GM12878 (cell line): ENCODE measurements around the gene SLC39A11. TPM values are rescaled to one million over a fixed set of nuclear protein-coding genes. Genes with fewer than 3 reads are reported as not detected.

ENCODE experiments used
- ATAC-seq: fragments of 200-7000 bp; cut with Tn5 transposase; 3 replicates; pipeline ENCODE4 v1.9.1; 2020; ENCODE audit warnings: mild to moderate bottlenecking, moderate library complexity
- BruUV-seq: library from RNA; stranded (reverse); fragments of 400-500 nt; replicated peaks from 2 replicates; lab custom pipeline; 2021; lab: Mats Ljungman, UMichigan
- CTCF ChIA-PET: fragments of 300-600 bp; sonication (Branson Sonifier 250); formaldehyde crosslinking; extraction: SDS; loops from one replicate; lab custom pipeline; 2021; ENCODE audit warnings: inconsistent platforms; lab: Yijun Ruan, JAX
- POLR2A ChIA-PET: fragments of 350-600 bp; formaldehyde crosslinking; extraction: SDS; loops from one replicate; lab custom pipeline; 2021; ENCODE audit warnings: inconsistent platforms; lab: Charles Lee
- RAD21 ChIA-PET: fragments of 300-600 bp; sonication (Branson Sonifier 250); formaldehyde crosslinking; loops from one replicate; lab custom pipeline; 2023; ENCODE audit warnings: antibody characterized with exemption; ENCODE audit not compliant: unreplicated experiment; lab: Charles Lee
- SMC1A ChIA-PET: fragments of 300-600 bp; sonication (Branson Sonifier 250); formaldehyde crosslinking; loops from one replicate; lab custom pipeline; 2023; ENCODE audit not compliant: unreplicated experiment, uncharacterized antibody; lab: Charles Lee
- DNase-seq: peaks from one replicate; pipeline ENCODE4 v3.0.0-alpha.2; 2011; ENCODE audit warnings: low read depth, low spot score
- FAIRE-seq: peaks from 3 replicates; lab custom pipeline; 2011; peaks lifted over from hg19 to GRCh38; lab: Jason Lieb, UNC
- H2AFZ ChIP-seq: 2 replicates; pipeline ENCODE4 v1.6.0; 2011; ENCODE audit warnings: low read depth, low read length, control low read depth; ENCODE audit not compliant: control insufficient read depth
- H3K27ac ChIP-seq: 2 replicates; pipeline ENCODE4 v1.5.1; 2011; ENCODE audit warnings: control low read depth; ENCODE audit not compliant: control insufficient read depth, insufficient read depth
- H3K27me3 ChIP-seq, 2 experiments: replicated peaks in 1 of 2; 2 replicates each; pipeline versions ENCODE4 v1.6.0 to v1.6.1; 2011; ENCODE audit warnings: low read length in 1 of 2; ENCODE audit not compliant: control insufficient read depth in 2 of 2, insufficient read depth in 2 of 2
- H3K36me3 ChIP-seq, 2 experiments: 2 replicates each; pipeline ENCODE4 v1.5.1; 2011; ENCODE audit warnings: low read length in 1 of 2; ENCODE audit not compliant: control insufficient read depth in 2 of 2, insufficient read depth in 2 of 2
- H3K4me1 ChIP-seq: 2 replicates; pipeline ENCODE4 v1.6.1; 2011; ENCODE audit warnings: mild to moderate bottlenecking, low read length, moderate library complexity, mixed read lengths; ENCODE audit not compliant: control insufficient read depth, insufficient read depth
- H3K4me2 ChIP-seq: 2 replicates; pipeline ENCODE4 v1.6.0; 2011; ENCODE audit warnings: control low read depth; ENCODE audit not compliant: control insufficient read depth, insufficient read depth
- H3K4me3 ChIP-seq: fragments of 200-600 bp; sonication (generic); 2 replicates; pipeline ENCODE4 v1.5.1; 2016
- H3K79me2 ChIP-seq: 2 replicates; pipeline ENCODE4 v1.6.0; 2011; ENCODE audit warnings: low read length; ENCODE audit not compliant: control insufficient read depth, insufficient read depth
- H3K9ac ChIP-seq: 2 replicates; pipeline ENCODE4 v1.8.0; 2011; ENCODE audit warnings: low read length, control low read depth, mixed read lengths; ENCODE audit not compliant: control insufficient read depth, insufficient read depth
- H3K9me3 ChIP-seq: replicated peaks from 3 replicates; pipeline ENCODE4 v1.5.1; 2011; ENCODE audit warnings: mild to moderate bottlenecking, low read length; ENCODE audit not compliant: control insufficient read depth, insufficient read depth
- H4K20me1 ChIP-seq: 2 replicates; pipeline ENCODE4 v1.6.0; 2011; ENCODE audit not compliant: control insufficient read depth, insufficient read depth
- CREM ChIP-seq: IDR thresholded peaks from 2 replicates; pipeline ENCODE4 v1.6.1; 2014; ENCODE audit warnings: antibody characterized with exemption, low read depth
- FOS ChIP-seq: IDR thresholded peaks from 3 replicates; pipeline ENCODE4 v1.6.1; 2011; ENCODE audit warnings: borderline replicate concordance; ENCODE audit not compliant: insufficient read length; ENCODE audit errors: extremely low read depth
- IRF5 ChIP-seq: fragments of 450-650 bp; IDR thresholded peaks from 2 replicates; pipeline ENCODE4 v1.6.1; 2017; ENCODE audit warnings: borderline replicate concordance
- KDM1A ChIP-seq: fragments of 200-600 bp; sonication (generic); IDR thresholded peaks from 2 replicates; pipeline ENCODE4 v1.6.1; 2016; ENCODE audit warnings: borderline replicate concordance
- NRF1 ChIP-seq: conservative IDR thresholded peaks from 2 replicates; pipeline ENCODE4 v1.6.1; 2011; ENCODE audit warnings: mild to moderate bottlenecking, low read depth, low read length, improper control_type of control experiment
- SREBF1 ChIP-seq: IDR thresholded peaks from 2 replicates; pipeline ENCODE4 v1.6.1; 2012; ENCODE audit warnings: mild to moderate bottlenecking, low read length
- SRF ChIP-seq, 2 experiments: IDR thresholded peaks; 2 replicates each; pipeline ENCODE4 v1.6.1; 2011; ENCODE audit warnings: low read depth in 2 of 2, low read length in 2 of 2, mild to moderate bottlenecking in 1 of 2, moderate library complexity in 1 of 2
- STAT3 ChIP-seq: IDR thresholded peaks from 2 replicates; pipeline ENCODE4 v1.6.1; 2011; ENCODE audit warnings: low read depth, low read length, improper control_type of control experiment
- WGBS: methylation state at CpG from one replicate; pipeline ENCODE4 v1.1.6; 2016; ENCODE audit warnings: low lambda C conversion rate; ENCODE audit not compliant: insufficient replicate concordance, insufficient coverage; ENCODE audit errors: missing lambda C conversion rate; 5-methylcytosine and 5-hydroxymethylcytosine counted together
- in situ Hi-C: fragments of 300-500 bp; cut with MboI; formaldehyde crosslinking; loops from 9 replicates; pipeline ENCODE4 v1.14.3; 2018; ENCODE audit warnings: mixed read lengths
- intact Hi-C: fragments of 100-400 bp; cut with micrococcal nuclease; formaldehyde crosslinking; loops from one replicate; pipeline ENCODE4 v1.14.2; 2022; ENCODE audit not compliant: unreplicated experiment
- polyA plus RNA-seq, 11 experiments: library from polyadenylated mRNA; depleted of rRNA in 4 of 11; unstranded in 6 of 11; stranded (reverse) in 5 of 11; fragments of >200 nt; fragmentation: Nextera tagmentation in 4 of 11; fragmentation: Illumina TruSeq in 1 of 11; extraction: Ambion mirVana in 4 of 11; extraction: Trizol in 1 of 11; gene quantifications; 1 replicate in 1 of 11; 2 replicates in 10 of 11; pipeline versions ENCODE4 v1.2.1 to v1.2.3, GENCODE V29; 2011 to 2016; ENCODE audit warnings: inconsistent platforms in 2 of 11, missing spikeins in 2 of 11, low read depth in 1 of 11
- total RNA-seq, 4 experiments: library from RNA; depleted of rRNA in 3 of 4; stranded (reverse); fragments of >200 nt in 3 of 4; fragmentation: Illumina TruSeq in 1 of 4; extraction: Trizol in 1 of 4; gene quantifications; 2 replicates each; pipeline versions ENCODE4 v1.2.1 to v1.2.3, GENCODE V29; 2013 to 2021
- TF ChIP-seq, protein P1 (sequence below): fragments of 450-650 bp; IDR thresholded peaks from 2 replicates; pipeline ENCODE4 v1.6.1; 2017; ENCODE audit warnings: mild to moderate bottlenecking, moderate library complexity
- TF ChIP-seq, protein P2 (sequence below): fragments of 450-650 bp; IDR thresholded peaks from 2 replicates; pipeline ENCODE4 v1.6.1; 2014; ENCODE audit warnings: mild to moderate bottlenecking

SLC39A11 gene
- total and polyA plus RNA-seq, 10 of the 15 experiments (the other 5 are each of a cell fraction or from before 2014, with no cell fraction given): 8.6 to 23.8 (median 14.0) TPM

- Histone ChIP-seq H3K9me3 (no peaks in the 10 kb centered on the region), H3K4me2 (no peak overlapping the region), H3K79me2 (no peaks in the 10 kb centered on the region)
- ChIA-PET SMC1A (no interaction called here), RAD21 (interaction anchor here (1.2 kb wide), 1 partner anchor 239 kb away, joined by 3 read pairs; no protein-coding TSS in a partner anchor)
- intact Hi-C loops: no loop called here
- TF ChIP-seq STAT3 (no peak), SRF (IDR thresholded peaks at IDR 0.05; ENCODE audit: low read depth in 2 of 2, low read length in 2 of 2) (no peak), KDM1A (no peak), IRF5 (no peak), CREM (no peak), FOS (no peak), SREBF1 (no peak), NRF1 (no peak)
- TF ChIP-seq, protein P1, sequence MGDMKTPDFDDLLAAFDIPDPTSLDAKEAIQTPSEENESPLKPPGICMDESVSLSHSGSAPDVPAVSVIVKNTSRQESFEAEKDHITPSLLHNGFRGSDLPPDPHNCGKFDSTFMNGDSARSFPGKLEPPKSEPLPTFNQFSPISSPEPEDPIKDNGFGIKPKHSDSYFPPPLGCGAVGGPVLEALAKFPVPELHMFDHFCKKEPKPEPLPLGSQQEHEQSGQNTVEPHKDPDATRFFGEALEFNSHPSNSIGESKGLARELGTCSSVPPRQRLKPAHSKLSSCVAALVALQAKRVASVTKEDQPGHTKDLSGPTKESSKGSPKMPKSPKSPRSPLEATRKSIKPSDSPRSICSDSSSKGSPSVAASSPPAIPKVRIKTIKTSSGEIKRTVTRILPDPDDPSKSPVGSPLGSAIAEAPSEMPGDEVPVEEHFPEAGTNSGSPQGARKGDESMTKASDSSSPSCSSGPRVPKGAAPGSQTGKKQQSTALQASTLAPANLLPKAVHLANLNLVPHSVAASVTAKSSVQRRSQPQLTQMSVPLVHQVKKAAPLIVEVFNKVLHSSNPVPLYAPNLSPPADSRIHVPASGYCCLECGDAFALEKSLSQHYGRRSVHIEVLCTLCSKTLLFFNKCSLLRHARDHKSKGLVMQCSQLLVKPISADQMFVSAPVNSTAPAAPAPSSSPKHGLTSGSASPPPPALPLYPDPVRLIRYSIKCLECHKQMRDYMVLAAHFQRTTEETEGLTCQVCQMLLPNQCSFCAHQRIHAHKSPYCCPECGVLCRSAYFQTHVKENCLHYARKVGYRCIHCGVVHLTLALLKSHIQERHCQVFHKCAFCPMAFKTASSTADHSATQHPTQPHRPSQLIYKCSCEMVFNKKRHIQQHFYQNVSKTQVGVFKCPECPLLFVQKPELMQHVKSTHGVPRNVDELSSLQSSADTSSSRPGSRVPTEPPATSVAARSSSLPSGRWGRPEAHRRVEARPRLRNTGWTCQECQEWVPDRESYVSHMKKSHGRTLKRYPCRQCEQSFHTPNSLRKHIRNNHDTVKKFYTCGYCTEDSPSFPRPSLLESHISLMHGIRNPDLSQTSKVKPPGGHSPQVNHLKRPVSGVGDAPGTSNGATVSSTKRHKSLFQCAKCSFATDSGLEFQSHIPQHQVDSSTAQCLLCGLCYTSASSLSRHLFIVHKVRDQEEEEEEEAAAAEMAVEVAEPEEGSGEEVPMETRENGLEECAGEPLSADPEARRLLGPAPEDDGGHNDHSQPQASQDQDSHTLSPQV: no peak
- TF ChIP-seq, protein P2, sequence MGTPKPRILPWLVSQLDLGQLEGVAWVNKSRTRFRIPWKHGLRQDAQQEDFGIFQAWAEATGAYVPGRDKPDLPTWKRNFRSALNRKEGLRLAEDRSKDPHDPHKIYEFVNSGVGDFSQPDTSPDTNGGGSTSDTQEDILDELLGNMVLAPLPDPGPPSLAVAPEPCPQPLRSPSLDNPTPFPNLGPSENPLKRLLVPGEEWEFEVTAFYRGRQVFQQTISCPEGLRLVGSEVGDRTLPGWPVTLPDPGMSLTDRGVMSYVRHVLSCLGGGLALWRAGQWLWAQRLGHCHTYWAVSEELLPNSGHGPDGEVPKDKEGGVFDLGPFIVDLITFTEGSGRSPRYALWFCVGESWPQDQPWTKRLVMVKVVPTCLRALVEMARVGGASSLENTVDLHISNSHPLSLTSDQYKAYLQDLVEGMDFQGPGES: no peak
- TF ChIP-seq, all 136 proteins: peak for 0
- no peak overlapping the region for H2AFZ ChIP-seq
- CTCF ChIA-PET: interaction anchor here (0.8 to 1.0 kb wide), 2 partner anchors 188 to 239 kb away, joined by 3 to 4 read pairs; no protein-coding TSS in a partner anchor
- FAIRE-seq: no peak
- no peaks in the 10 kb centered on the region for H4K20me1 ChIP-seq
- H3K4me1 ChIP-seq: no peaks in the 10 kb centered on the region
- no peak overlapping the region for H3K9ac ChIP-seq
- no peak overlapping the region for H3K27ac ChIP-seq
- no TSS peak for BruUV-seq
- no peaks in the 10 kb centered on the region for H3K27me3 ChIP-seq
- H3K4me3 ChIP-seq: no peak overlapping the region
- DNase-seq: no peak
- POLR2A ChIA-PET: interaction anchor here (0.6 kb wide), 1 partner anchor 20 kb away, joined by 7 read pairs; no protein-coding TSS in a partner anchor
- WGBS: 95% methylated on average over 5 of the region's 5 CpGs
- in situ Hi-C loops: no loop called here
- no peaks in the 10 kb centered on the region; a peak in 1 of 4 replicates for H3K36me3 ChIP-seq
- ATAC-seq: no peak
These were observed 345.0 kb downstream of the SLC39A11 start for GRCh38 chr17:72747501-72747900.
